ENCODE data around the gene NCR1. TPM values are rescaled to one million over a fixed set of nuclear protein-coding genes. Genes with fewer than 3 reads are reported as not detected.
"Not testable (repeated sequence)": the region's sequence is repeated elsewhere in the genome, so short reads cannot be mapped to it uniquely, and the experiment has no call there.

Gene NCR1
- total RNA-seq, 6 donors from 2014 or later = 0.89 to 4.2 (median 2.2) TPM

DNA sequence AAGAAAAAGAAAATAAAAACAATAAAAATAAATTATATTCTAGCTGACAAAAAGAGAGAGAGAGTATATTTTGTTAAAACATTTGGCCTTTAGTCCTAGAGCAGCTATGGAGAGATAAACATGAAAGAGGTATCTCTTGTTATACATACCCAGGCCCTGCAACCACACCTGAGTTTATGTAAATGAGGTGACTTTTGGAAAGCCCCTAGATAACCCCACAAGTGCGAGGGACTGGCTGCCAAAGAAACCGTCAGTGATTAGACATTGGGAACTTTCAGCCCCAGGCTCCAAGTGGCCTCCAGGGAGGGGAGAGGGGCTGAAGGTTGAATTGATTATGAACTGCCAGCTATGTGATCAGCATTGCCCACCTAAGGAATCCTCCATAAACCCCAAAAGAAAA lies 43.5 kb downstream of the NCR1 start:
- Histone ChIP-seq H3K4me1 (no peaks in the 10 kb centered on the region), H3K27ac (no peak overlapping the region), H3K27me3 (no peaks in the 10 kb centered on the region), H3K36me3 (no peaks in the 10 kb centered on the region), H3K9me3 (no peaks in the 10 kb centered on the region), H3K4me3 (no peak overlapping the region)
- 52 to 71% methylated on average over 2 of the region's 2 CpGs for WGBS, 2 donors
- no peak for TF ChIP-seq POLR2AphosphoS5 (IDR thresholded peaks at IDR 0.05)
- TF ChIP-seq EP300 (IDR thresholded peaks at IDR 0.05) = no peak
- TF ChIP-seq, protein P1, sequence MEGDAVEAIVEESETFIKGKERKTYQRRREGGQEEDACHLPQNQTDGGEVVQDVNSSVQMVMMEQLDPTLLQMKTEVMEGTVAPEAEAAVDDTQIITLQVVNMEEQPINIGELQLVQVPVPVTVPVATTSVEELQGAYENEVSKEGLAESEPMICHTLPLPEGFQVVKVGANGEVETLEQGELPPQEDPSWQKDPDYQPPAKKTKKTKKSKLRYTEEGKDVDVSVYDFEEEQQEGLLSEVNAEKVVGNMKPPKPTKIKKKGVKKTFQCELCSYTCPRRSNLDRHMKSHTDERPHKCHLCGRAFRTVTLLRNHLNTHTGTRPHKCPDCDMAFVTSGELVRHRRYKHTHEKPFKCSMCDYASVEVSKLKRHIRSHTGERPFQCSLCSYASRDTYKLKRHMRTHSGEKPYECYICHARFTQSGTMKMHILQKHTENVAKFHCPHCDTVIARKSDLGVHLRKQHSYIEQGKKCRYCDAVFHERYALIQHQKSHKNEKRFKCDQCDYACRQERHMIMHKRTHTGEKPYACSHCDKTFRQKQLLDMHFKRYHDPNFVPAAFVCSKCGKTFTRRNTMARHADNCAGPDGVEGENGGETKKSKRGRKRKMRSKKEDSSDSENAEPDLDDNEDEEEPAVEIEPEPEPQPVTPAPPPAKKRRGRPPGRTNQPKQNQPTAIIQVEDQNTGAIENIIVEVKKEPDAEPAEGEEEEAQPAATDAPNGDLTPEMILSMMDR (IDR thresholded peaks at IDR 0.05) = no peak
- no peak for TF ChIP-seq POLR2A (IDR thresholded peaks at IDR 0.05)
- DNase-seq (no peak), ATAC-seq (ENCODE audit: low FRiP score in 2 of 2) (no peak)

DNA sequence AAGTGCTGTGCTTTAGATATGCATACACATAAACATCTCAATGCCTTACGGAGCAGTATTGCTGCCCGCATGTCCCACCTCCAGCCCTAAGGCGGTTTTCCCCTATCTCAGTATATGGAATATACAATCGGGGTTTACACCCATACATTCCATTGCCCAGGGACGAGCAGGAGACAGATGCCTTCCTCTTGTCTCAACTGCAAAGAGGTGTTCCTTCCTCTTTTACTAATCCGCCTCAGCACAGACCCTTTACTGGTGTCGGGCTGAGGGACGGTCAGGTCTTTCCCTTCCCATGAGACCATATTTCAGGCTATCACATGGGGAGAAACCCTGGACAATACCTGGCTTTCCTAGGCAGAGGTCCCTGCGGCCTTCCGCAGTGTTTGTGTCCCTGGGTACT lies 44.6 kb downstream of the NCR1 start:
- H3K27ac ChIP-seq; H3K4me3 ChIP-seq; DNase-seq; H3K27me3 ChIP-seq; H3K9me3 ChIP-seq; H3K36me3 ChIP-seq; ATAC-seq (ENCODE audit: low FRiP score in 2 of 2); H3K4me1 ChIP-seq: not testable (repeated sequence)
- WGBS, 2 donors = 35 to 45% methylated on average over 10 of the region's 10 CpGs

DNA sequence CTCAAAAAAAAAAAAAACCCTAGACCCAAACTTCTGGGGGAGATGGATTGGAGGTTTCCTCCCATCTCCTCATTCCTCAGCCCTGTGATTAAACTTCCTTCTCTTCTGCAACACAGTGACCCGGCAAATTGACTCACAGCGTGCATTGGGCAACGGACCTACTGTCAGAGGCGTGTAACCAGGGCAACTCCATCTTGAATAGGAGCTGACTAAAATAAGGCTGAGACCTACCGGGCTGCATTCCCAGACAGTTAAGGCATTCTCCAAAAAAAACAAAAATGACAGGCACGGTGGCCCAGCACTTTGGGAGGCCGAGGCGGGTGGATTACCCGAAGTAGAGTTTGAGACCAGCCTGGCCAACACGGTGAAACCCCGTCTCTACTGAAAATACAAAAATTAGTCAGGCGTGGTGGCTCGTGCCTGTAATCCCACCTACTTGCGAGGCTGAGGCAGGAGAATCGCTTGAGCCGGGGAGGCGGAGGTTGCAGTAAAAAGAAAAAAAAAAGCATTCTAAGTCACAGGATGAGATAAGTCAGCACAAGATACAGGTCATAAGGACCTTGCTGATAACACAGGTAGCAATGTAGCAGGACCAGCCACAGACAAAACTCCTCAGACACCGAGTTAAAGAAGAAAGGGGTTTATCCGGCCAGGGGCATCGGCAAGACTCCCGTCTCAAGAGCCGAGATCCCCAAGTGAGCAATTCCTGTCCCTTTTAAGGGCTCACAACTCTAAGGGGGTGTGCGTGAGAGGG lies 46.8 kb downstream of the NCR1 start:
- H3K4me3 ChIP-seq = no peak overlapping the region
- TF ChIP-seq POLR2AphosphoS5 (IDR thresholded peaks at IDR 0.05) (no peak), POLR2A (IDR thresholded peaks at IDR 0.05) (no peak), EP300 (IDR thresholded peaks at IDR 0.05) (no peak)
- TF ChIP-seq, protein P1 (IDR thresholded peaks at IDR 0.05) = no peak
- DNase-seq (peak in 1 of 2 donors; percentile 55), ATAC-seq (ENCODE audit: low FRiP score in 2 of 2) (peak; percentile 67 to 72)
- no peaks in the 10 kb centered on the region for H3K9me3 ChIP-seq
- H3K36me3 ChIP-seq = no peaks in the 10 kb centered on the region
- 83 to 86% methylated on average over 23 of the region's 23 CpGs for WGBS, 2 donors
- no peaks in the 10 kb centered on the region for H3K4me1 ChIP-seq
- H3K27me3 ChIP-seq = no peaks in the 10 kb centered on the region
- no peak overlapping the region for H3K27ac ChIP-seq

DNA sequence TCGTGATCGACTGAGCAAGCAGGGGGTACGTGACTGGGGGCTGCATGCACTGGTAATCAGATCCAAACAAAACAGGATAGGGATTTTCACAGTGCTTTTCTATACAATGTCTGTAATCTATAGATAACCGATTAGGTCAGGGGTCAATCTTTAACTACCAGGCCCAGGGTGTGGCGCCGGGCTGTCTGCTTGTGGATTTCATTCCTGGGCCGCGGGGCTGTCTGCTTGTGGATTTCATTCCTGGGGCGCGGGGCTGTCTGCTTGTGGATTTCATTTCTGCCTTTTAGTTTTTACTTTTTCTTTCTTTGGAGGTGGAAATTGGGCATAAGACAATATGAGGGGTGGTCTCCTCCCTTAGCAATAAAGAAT lies 47.4 kb downstream of the NCR1 start:
- 67 to 85% methylated on average over 10 of the region's 10 CpGs for WGBS, 2 donors
- H3K36me3 ChIP-seq; H3K9me3 ChIP-seq; H3K27ac ChIP-seq; DNase-seq; H3K4me1 ChIP-seq; H3K4me3 ChIP-seq; H3K27me3 ChIP-seq; ATAC-seq (ENCODE audit: low FRiP score in 2 of 2): not testable (repeated sequence)

DNA sequence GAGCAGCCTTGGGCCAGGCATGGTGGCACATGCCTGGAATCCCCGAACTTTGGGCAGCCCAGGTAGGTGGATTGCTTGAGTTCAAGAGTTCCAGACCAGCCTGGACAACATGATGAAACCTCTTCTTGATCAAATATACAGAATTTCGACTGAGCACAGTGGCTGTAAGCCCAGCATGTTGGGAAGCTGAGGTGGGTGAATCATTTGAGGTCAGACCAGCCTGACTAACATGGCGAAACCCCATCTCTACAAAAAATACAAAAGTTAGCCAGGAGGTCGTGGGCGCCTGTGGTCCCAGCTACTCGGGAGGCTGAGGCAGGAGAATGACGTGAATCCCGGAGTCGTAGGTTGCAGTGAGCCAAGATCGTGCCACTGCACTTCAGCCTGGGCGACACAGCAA lies 49.4 kb downstream of the NCR1 start:
- no peaks in the 10 kb centered on the region for H3K9me3 ChIP-seq
- H3K4me3 ChIP-seq = no peak overlapping the region
- no peak for TF ChIP-seq POLR2A (IDR thresholded peaks at IDR 0.05)
- TF ChIP-seq POLR2AphosphoS5 (IDR thresholded peaks at IDR 0.05) = no peak
- TF ChIP-seq, protein P1 (IDR thresholded peaks at IDR 0.05) = no peak
- TF ChIP-seq EP300 (IDR thresholded peaks at IDR 0.05) = no peak
- no peak for ATAC-seq (ENCODE audit: low FRiP score in 2 of 2)
- no peaks in the 10 kb centered on the region for H3K4me1 ChIP-seq
- H3K36me3 ChIP-seq = no peaks in the 10 kb centered on the region
- no peak overlapping the region for H3K27ac ChIP-seq
- 89 to 90% methylated on average over 11 of the region's 11 CpGs for WGBS, 2 donors
- DNase-seq = no peak
- H3K27me3 ChIP-seq = no peaks in the 10 kb centered on the region

DNA sequence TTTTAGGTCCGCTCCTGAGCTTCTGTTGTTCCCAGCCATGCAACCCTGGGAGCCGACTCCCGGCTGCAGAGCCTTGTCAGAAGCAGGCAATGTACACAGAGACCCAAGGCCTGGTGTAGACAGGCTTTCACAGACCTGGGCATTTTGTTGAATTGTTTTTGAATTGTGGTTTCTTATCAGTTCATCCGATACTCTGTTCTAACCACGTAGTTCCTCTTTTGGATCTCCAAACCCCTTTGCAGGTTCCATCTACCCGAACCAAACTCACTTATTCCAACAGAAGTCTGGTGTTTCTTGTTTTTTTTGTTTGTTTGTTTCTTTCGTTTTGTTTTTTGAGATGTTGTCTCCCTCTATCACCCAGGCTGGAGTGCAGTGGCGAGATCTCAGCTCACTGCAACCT lies 53.9 kb downstream of the NCR1 start:
- DNase-seq (no peak), ATAC-seq (ENCODE audit: low FRiP score in 2 of 2) (no peak)
- Histone ChIP-seq H3K27ac (no peak overlapping the region), H3K4me3 (no peak overlapping the region), H3K36me3 (no peaks in the 10 kb centered on the region), H3K27me3 (no peaks in the 10 kb centered on the region), H3K9me3 (no peaks in the 10 kb centered on the region), H3K4me1 (no peaks in the 10 kb centered on the region)
- 36 to 56% methylated on average over 8 of the region's 8 CpGs for WGBS, 2 donors
- TF ChIP-seq POLR2AphosphoS5 (IDR thresholded peaks at IDR 0.05) (no peak), POLR2A (IDR thresholded peaks at IDR 0.05) (no peak), EP300 (IDR thresholded peaks at IDR 0.05) (no peak)
- TF ChIP-seq, protein P1 (IDR thresholded peaks at IDR 0.05) = no peak
